Measurements from ENCODE around the gene TFDP2.

TFDP2 gene

GRCh38 chr3:142072816-142073215 lies 76.5 kb downstream of the TFDP2 start:
- no peak for DNase-seq

DNA sequence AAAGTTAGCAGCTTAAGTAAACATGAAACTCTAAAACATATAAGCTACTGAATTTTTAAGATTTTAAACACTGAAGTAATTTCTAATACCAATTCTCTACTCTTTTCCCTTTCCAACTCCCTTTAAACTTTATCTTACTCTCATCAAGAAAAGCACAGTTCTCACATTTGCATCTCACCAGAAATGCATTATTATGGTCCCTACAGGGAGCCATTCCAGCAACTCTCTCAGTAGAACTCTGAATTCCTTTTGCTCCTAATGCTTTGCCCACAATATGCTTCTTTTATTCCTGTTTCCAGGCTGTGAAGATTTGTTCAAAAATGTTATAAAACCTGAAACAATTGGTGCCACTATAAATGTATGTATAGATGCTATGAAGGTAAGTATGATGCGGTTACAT lies 83.4 kb downstream of the TFDP2 start:
- no peak for DNase-seq

- no peak for DNase-seq
These were observed 84.0 kb downstream of the TFDP2 start for GRCh38 chr3:142065344-142065743.

DNA sequence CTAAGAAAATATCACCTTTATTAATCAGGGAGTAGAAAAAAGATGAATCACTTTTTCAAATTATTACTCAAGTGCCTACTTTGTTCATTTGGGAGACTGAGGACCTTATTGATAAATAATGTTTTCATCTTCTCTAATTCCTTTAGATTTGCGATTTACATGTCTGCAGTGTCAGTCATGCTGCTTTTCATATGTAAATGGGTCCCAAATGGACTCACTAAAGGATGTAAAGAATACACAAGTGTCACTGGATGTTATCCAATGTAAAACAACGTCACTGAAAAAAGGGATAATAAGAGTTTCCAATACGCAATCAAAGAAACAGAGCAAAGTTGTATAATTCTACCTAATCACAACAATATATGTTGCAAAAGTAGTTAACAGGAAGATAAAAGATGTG lies 84.9 kb downstream of the TFDP2 start:
- no peak for DNase-seq

DNA sequence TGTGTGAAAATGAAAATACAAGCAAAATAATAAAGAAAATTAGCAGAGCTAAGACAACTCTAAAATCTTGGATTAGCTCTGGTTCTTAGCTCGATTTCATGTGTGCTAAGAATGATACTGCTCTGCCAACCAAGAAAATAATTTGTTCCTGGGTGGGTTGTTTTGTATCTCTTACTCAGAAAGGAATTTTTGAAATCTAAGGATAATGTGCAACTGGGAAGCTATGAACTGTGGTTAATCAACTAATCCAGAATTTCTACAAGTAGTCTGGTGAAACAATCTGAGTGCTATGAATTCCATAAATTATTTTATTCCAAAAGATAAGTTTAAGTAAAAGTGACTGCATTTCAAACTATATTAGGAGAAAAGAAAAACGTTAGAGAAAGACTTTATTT lies 92.0 kb downstream of the TFDP2 start:
- no peak for DNase-seq

- no peak for DNase-seq
These were observed 92.6 kb downstream of the TFDP2 start for GRCh38 chr3:142056656-142057330.

DNA sequence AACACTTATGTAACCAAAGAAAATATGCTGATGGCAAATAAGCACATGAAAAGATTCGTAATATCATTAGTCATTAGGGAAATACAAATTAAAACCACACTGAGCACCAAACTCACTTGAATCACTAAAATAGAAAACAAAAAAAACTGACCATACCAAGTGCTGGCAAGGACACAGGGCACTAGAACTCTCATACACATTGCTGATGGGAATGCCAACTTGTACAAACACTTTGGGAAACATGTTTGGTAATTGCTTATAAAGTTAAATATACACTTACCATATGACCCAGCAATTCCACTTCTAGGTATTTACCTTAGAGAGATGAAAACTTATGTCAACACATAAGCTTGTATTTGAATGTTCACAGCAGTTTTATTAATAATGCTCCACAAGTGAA lies 95.5 kb downstream of the TFDP2 start:
- no peak for DNase-seq

GRCh38 chr3:142053244-142053643 lies 96.1 kb downstream of the TFDP2 start:
- no peak for DNase-seq

DNA sequence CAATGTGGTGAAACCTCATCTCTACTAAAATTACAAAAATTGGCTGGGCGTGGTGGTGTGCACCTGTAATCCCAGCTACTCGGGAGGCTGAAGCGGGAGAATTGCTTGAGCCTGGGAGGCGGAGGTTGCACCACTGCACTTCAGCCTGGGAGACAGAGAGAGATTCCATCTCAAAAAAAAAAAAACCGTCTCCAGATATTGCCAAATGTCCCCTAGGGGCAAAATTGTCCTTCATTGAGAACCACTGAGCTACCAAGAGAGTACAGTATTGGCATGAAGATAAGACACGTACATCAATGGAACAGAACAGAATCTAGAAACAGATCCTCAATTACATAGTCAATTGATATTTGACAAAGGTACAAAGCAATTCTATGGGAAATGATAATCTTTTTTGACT lies 98.0 kb downstream of the TFDP2 start:
- no peak for DNase-seq

- no peak for DNase-seq
These were observed 102.3 kb downstream of the TFDP2 start for GRCh38 chr3:142047021-142047369.

GRCh38 chr3:142046320-142047020 lies 102.9 kb downstream of the TFDP2 start:
- no peak for DNase-seq

DNA sequence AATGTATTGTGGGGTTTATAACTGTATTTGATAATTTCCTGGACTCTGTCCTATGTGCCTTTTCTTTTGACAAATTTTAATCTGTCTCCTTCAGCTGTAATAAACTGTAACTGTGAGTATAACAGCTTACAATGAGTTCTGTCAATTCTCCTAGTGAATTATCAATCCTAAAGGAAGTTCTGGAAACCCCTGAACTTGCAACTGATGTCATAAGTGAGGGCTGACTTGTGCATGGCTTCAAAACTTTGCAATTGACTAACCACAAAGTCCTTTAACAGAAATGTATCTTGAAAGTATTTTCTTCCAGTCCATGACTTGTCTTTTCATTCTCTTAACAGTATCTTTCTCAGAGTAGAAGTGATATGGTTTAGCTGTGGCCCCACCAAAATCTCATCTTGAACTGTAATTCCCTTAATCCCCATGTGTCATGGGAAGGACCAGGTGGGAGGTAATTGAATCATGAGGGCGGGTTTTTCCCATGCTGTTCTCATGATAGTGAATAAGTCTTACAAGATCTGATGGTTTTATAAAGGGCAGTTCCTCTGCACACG lies 108.3 kb downstream of the TFDP2 start:
- no peak for DNase-seq

DNA sequence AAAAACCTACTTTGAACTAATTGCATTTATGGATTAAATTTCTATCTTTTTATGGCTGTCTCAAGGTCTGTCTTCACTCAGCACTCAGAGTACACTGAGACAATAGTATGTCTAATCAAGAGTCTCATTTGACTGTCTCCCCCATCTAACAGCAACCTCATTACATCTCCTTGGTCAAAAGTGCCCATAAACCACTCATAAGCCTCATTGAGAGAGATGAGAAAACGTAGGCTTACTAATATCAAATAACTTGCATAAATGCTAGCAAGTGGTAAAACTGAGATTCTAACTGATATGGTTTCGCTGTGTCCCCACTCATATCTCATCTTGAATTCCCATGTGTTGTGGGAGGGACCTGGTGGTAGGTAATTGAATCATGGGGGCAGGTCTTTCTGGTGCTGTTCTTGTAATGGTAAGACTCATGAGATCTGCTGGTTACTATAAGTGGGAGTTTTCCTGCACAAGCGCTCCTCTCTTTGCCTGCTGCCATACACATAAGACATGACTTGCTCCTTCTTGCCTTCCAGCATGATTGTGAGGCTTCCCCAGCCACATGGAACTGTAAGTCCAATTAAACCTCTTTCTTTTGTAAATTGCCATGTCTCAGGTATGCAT lies 113.9 kb downstream of the TFDP2 start:
- DNase-seq = no peak

GRCh38 chr3:142033292-142033691 lies 116.1 kb downstream of the TFDP2 start:
- no peak for DNase-seq

DNA sequence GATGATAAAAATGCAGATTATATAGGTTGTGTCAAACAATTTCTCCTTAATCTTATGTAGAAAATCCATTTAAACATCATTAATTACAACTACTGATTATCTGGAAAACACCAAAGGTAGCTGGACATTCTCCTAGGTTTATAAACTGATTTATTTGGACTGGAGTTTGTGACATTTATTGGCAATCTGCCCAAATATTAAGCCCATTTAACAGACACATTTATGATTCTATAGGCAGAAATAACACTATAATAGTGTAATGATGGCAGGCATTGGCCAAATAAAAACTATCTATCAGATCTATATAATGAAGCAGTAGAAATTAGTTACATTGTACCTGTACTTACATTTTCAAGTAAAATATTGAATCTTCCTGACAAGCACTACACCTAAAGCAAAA lies 117.8 kb downstream of the TFDP2 start:
- DNase-seq = no peak

DNA sequence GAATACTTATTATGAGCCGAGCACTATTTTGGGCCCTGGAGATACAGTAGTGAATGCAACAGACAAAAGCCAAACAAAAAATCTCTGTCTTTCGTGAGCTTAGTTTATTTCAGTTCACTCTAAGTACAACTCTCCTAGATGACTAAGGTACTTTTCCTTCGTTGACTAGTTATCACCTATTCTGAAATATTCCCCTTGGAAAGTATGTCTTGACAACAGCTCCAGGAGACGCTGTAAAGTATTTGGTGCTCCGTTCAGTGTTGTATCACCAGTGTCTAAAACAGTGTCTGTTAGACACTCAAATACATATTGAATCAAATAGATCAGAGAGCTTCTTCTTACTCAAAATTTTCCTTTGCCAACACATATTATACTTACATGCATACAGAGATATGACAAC lies 119.6 kb downstream of the TFDP2 start:
- no peak for DNase-seq

- DNase-seq = no peak
These were observed 120.2 kb downstream of the TFDP2 start for GRCh38 chr3:142029052-142029642.

- DNase-seq = peak; percentile 75
These were observed 121.0 kb downstream of the TFDP2 start for GRCh38 chr3:142028243-142028777.

DNA sequence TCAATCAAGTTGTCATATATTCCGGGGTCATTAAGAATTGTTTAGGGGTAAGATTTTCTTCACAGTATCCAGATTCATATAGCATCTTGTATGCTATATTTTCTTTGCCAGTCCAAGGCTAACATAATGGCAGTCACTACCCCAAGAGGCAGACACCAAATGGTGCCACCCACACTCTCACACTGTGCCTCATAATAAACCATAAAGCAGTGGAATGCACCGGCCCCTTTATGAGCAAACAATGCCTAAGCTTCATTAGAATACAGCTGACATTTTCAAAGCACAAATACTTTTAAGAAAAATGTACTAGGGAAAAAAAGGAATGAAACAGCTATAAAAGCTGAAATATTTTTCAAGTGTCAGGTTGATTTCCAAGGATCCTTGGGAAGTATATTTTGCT lies 121.6 kb downstream of the TFDP2 start:
- DNase-seq = peak; percentile 46

DNA sequence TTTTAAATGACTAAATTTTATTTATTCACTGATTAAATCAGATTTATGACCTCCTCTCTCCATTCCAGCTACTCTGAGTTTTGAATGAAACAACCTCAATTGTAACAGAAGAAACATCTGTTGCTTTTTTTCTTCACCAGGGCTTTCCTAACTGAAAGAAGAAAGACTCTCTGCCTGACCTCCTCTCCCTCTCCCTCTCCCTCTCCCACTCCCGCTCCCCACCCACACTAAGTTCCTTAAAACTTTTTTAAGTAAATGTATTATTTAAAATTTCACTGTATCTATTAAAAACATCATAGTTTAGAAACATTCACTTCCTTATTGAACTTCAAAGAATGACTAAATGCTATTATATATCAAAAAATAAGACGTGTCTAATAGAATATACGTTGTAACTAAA lies 122.0 kb downstream of the TFDP2 start:
- no peak for DNase-seq

GRCh38 chr3:142026333-142026732 lies 123.0 kb downstream of the TFDP2 start:
- no peak for DNase-seq

- DNase-seq = peak; percentile 30
These were observed 127.0 kb downstream of the TFDP2 start for GRCh38 chr3:142022381-142022780.

- no peak for DNase-seq
These were observed 128.2 kb downstream of the TFDP2 start for GRCh38 chr3:142021127-142021526.

Data from kidney glomerular epithelial cell (primary cell).